ENCODE measurements around the gene TSC22D1.
"Not testable (repeated sequence)": the region's sequence is repeated elsewhere in the genome, so short reads cannot be mapped to it uniquely, and the experiment has no call there.

TSC22D1 gene

GRCh38 chr13:44573071-44573470 lies 3.1 kb downstream of the TSC22D1 start:
- no peak for DNase-seq (ENCODE audit: low spot score)

GRCh38 chr13:44566601-44567000 lies 9.5 kb downstream of the TSC22D1 start:
- no peak for DNase-seq (ENCODE audit: low spot score)

DNA sequence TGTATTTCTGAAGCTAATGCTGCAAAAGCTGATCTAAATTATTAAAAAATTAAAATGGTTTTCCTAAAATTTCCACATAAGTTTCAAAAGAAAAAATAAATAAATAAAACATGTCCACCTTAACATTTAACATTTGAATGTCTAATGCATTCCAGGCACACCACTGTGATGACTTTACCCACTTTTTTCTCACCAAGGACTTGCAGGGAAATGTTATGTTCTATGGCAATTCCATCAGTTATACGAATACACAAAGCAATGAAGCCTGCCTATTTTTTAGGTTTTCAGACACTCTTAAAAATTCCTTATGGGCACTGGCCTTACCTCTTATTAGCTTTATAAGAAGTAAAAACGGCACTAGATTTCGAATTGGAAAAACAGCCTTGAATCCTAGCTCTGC lies 10.2 kb downstream of the TSC22D1 start:
- DNase-seq (ENCODE audit: low spot score) = no peak

GRCh38 chr13:44564936-44565335 lies 11.2 kb downstream of the TSC22D1 start:
- DNase-seq (ENCODE audit: low spot score) = no peak

DNA sequence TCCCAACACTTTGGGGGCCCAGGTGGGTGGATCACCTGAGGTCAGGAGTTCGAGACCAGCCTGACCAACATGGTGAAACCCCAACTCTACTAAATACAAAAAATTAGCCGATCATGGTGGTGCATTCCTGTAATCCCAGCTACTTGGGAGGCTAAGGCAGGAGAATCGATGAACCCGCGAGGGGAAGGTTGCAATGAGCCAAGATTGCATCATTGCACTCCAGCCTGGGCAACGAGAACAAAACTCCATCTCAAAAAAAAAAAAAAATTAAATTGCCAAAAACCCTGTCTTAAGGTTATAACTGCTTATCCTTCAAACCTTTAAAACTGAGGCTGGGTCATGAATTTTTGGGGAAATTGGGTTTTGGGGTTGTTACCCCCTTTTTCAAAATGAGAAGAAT lies 13.3 kb downstream of the TSC22D1 start:
- not testable (repeated sequence) for DNase-seq (ENCODE audit: low spot score)

DNA sequence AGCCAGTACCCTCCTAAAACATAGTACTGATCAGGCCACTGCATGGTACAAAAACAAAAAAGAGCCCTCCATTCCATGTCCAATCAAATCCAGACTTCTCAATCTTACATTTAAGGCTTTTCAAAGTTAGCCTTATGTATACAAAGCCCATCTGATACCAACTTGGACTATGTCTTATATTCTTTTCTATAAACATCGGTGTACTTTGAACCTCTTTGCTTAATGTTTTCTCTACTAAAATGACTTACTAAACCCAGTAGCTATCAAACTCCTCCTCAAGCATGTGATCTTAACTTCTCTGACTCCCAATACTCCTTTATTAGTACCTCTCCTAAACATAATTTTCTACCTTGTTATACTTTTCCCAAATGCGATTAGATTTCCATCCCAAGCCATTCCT lies 14.8 kb downstream of the TSC22D1 start:
- no peak for DNase-seq (ENCODE audit: low spot score)

- DNase-seq (ENCODE audit: low spot score) = no peak
Measured at GRCh38 chr13:44557986-44558385, 18.1 kb downstream of the TSC22D1 start.

DNA sequence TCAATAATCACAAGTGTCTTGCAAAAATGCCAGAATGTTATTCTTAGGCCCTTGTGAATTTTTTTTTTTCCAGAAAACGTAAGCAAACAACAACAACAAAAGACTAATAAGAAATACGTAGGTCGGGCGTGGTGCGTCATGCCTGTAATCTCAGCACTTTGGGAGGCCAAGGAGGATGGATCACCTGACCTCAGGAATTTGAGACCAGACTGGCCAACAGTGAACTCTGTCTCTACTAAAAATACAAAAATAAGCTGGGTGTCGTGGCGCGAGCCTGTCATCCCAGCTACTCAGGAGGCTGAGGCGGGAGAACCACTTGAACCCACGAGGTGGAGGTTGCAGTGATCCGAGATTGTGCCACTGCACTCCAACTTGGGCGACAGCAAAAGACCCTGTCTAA lies 20.9 kb downstream of the TSC22D1 start:
- no peak for DNase-seq (ENCODE audit: low spot score)

GRCh38 chr13:44549476-44549875 lies 26.7 kb downstream of the TSC22D1 start:
- DNase-seq (ENCODE audit: low spot score) = no peak

DNA sequence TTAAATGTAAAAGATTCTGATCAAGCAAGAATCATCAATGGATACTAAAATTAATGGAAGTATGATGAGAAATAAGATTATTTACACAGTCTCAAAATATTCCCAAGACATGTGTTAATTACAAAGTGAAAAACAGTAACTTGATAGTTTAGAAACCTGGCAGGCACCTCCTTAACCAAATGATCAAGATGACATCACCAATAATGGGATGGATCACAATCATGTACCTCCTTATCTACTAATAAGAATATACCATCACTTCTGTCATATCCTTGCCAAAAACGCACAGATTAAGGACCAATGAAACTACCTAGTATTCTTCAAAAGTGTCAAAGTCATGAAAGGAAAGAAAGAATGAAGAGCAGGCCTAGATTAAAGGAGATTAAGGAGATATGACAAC lies 30.0 kb downstream of the TSC22D1 start:
- DNase-seq (ENCODE audit: low spot score) = no peak

- no peak for DNase-seq (ENCODE audit: low spot score)
Measured at GRCh38 chr13:44543369-44543768, 32.8 kb downstream of the TSC22D1 start.

GRCh38 chr13:44542361-44542760 lies 33.8 kb downstream of the TSC22D1 start:
- no peak for DNase-seq (ENCODE audit: low spot score)

DNA sequence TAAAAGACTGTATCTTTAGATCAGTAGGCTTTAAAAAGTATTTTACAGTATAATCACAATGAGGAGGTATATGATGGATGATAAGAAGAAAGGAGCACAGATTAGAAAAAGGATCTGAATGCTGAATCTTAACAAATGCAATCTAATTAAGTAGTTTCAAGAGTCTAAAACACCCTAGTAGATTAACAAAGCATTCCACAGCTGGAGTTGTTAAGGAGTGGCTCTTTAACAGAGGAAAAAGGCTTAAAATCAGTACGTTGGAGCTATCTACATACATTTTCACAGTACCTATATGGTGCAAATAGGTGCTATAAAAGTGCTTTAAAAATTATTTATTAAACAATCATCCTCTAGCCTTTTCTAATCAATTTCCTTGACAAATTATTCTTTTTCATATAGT lies 34.5 kb downstream of the TSC22D1 start:
- no peak for DNase-seq (ENCODE audit: low spot score)

DNA sequence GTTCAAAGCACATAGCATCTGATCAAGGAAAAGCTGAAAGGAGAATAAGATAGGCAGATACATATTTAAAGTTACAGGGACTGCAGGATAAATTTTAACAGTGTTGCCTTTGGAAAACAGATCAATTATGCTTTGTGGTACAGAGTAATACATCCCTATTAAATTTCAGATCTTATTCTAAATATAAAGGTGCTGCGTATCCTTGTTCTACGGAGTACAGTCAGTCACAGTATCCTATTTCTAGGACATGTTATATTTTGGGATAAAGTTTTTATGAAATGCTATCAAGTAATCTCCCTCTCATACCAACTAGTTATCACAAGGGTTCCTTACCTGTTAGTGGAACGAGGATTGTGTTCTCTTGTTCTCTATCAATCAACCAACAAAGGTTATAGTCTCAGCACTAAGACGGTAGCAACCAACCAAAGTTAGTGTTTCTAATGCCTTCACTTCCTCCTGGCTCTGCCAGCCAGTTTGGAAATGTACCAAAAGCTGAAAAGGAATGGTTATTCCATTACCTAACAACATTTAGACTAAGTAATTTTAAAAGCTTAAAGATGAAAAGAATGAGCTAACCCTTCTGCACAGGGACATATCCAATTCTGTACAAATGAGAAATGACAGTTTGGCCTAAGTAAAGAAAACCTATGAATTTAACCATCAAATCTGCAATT lies 35.2 kb downstream of the TSC22D1 start:
- DNase-seq (ENCODE audit: low spot score) = no peak

DNA sequence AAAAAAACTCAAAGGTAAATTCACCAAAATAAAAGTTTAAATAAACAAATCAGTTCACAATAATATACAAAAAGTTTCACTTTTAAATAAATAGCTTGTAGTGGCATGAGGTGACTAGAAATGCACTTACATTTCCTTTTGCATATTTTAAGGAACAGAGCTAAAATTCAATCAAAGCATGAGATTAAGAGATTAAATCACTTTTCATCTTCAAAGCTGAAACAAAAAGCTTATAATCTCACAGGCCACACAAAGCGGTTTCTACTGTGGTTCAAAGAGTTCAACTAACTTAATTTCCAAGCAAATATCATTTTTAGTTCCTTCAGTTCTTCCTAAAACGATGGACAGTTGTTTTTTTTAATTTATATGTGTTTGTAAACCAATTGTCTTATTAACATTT lies 38.9 kb downstream of the TSC22D1 start:
- DNase-seq (ENCODE audit: low spot score) = no peak

DNA sequence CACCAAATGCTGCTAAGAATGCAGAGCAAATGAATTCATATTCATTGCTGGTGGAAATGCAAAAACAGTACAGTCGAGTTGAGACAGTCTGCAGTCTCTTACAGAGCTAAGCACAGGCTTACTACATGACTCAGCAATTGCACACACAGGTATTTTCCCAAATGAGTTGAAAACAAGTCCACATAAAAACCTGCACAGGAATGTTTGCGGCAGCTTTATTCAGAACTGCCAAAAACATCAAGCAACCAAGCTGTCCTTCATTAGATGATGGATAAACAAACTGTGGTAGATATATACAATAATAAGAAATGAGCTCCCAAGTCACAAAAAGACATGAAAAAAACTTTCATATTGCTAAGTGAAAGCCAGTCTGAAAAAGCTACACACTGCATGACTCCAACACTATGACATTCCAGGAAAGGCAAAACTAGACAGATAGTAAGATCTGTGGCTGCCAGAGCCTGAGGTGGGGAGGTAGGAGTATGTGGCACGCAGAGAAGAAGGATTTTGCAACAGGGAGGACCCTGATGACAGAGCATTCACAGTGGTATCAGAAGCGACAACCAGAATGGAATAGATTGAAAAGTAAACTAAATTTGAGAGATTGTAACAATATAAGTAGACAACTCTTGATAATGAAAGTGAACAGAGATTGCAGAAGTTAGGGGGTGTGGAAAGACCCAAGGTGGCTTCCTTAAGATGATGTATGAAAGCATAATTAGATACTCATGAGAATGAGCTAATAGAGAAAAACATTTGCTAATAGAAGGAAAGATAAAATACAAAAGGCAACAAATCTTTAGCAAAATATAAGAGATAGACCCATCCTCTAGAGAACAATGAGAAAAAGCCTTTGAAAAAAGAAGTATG lies 52.7 kb downstream of the TSC22D1 start:
- DNase-seq (ENCODE audit: low spot score) = no peak

DNA sequence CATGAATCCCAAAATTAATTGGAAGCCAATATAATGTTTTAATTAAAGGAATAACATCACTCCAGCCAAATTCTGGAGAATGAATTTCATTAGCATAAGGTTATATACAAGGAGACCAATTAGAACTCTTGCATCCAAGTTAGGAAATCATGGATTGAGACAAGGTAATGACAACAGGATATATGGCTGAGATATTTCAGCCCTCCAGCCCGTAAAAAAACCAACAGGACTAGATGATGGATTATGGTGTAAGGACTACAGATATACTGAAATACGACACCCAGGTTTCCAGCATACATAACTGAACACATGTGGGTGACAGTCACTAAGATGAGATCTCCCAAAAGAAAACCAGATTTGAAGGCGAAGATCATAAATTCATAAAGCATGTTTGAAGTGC lies 56.5 kb downstream of the TSC22D1 start:
- no peak for DNase-seq (ENCODE audit: low spot score)

DNA sequence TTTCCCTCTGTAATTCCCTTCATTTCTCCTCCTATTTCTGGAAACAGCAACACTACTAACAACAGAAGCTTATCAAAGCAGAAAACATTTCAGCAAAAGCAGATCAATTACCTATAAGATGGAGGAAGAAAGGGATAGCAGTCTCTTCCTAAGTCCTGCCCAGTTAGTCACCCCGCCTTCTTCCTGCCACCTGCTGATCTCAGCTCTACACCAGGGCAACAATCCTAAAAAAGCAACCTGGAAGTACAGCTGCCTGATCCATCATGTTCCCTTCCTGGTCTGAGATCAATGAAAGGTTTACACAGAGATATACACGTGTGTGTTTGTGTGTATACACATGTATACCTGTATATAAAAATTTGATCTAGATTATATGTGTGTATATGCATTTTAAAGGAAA lies 59.4 kb downstream of the TSC22D1 start:
- DNase-seq (ENCODE audit: low spot score) = no peak

DNA sequence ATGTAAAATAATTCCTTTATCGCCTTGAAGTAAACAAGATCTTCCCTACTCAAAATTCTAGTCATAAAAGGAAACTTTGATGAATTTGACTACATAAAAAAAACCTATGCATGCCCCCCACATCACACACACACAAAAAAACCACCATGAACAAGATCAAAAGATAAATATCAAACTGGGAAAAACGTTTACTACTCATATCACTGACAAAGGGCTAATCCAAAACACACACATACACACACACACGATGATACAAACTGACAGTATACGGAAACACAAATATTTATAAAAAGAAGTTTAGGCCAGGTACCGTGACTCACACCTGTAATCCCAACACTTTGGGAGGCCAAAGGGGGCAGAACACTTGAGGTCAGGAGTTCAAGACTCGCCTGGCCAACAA lies 61.9 kb downstream of the TSC22D1 start:
- DNase-seq (ENCODE audit: low spot score) = no peak

DNA sequence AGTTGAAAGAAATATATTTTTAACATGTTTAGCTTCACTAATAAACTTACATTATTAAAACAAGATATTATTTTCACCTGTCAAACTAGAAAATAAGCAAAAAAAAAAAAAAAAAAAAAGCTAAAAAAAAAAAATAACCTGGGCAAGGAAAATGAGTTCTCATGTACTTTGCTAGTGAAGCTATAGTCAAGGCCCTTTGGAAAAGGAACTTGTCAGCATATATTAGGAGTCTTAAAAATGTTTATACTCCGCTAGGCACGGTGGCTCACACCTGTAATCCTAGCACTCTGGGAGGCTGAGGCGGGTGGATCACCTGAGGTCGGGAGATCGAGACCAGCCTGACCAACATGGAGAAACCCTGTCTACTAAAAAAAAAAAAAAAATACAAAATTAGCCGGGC lies 66.3 kb downstream of the TSC22D1 start:
- not testable (repeated sequence) for DNase-seq (ENCODE audit: low spot score)

- no peak for DNase-seq (ENCODE audit: low spot score)
Measured at GRCh38 chr13:44508562-44509077, 67.5 kb downstream of the TSC22D1 start.

DNA sequence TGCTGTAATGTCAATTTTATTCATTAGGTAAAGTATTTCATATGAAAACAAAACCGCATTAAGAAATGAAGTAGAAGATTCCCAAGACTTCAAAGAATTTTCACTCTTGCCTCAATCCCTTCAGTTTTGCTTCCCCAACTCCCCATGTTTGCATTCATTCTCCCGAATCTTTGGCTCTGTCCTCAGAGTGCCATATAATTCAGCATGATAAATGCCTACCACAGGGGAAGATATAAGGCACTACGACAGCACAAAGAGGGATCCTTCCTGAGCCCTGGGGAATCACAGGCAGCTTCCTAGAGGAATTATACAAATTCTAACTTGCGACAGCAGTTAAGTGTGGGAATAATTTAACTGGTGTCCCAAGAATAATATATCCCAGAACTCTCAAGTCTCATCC lies 68.5 kb downstream of the TSC22D1 start:
- DNase-seq (ENCODE audit: low spot score) = no peak

DNA sequence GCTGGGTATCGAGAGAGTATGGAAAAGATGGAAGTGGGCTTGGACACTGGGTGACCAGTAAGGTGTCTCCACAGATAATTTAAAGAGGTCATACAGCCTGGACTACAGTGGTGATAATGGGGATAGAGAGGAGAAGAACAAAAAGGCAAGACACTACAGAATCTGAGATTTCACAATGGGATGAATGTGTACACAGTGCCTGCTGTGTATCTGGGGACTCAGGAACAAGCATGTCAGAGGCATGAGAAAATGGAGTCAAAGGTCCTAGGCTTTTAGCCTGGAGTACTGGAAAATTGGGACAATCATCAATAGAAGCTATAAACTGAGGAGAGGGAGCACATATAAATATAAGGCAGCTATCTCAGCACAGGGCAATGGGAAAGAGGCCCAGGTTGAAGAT lies 69.4 kb downstream of the TSC22D1 start:
- DNase-seq (ENCODE audit: low spot score) = no peak

Data from HuH-7.5 (cell line).